ENCODE data around the gene CEACAM5. TPM values are rescaled to one million over a fixed set of nuclear protein-coding genes. Genes with fewer than 3 reads are reported as not detected.

CEACAM5 gene
- polyA plus RNA-seq, 3 donors: not detected

DNA sequence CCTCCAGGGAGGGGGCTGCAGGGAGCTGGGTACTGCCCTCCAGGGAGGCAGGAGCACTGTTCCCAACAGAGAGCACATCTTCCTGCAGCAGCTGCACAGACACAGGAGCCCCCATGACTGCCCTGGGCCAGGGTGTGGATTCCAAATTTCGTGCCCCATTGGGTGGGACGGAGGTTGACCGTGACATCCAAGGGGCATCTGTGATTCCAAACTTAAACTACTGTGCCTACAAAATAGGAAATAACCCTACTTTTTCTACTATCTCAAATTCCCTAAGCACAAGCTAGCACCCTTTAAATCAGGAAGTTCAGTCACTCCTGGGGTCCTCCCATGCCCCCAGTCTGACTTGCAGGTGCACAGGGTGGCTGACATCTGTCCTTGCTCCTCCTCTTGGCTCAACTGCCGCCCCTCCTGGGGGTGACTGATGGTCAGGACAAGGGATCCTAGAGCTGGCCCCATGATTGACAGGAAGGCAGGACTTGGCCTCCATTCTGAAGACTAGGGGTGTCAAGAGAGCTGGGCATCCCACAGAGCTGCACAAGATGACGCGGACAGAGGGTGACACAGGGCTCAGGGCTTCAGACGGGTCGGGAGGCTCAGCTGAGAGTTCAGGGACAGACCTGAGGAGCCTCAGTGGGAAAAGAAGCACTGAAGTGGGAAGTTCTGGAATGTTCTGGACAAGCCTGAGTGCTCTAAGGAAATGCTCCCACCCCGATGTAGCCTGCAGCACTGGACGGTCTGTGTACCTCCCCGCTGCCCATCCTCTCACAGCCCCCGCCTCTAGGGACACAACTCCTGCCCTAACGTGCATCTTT lies 7.8 kb upstream of the CEACAM5 start:
- Mint-ChIP-seq H3K4me3 (peak overlapping the region in 1 of 2 donors; percentile 60), H3K9me3 (peaks cover 0 to 2% (median 0%) of the 10 kb centered on the region in 7 donors), H3K4me1 (peaks cover 13% of the 10 kb centered on the region), H3K36me3 (no peaks in the 10 kb centered on the region), H3K27me3 (ENCODE audit: low read depth in 3 of 3) (peaks cover 27 to 47% (median 33%) of the 10 kb centered on the region in 3 donors), H3K27ac (no peak overlapping the region)
- no peak for DNase-seq
- no peak overlapping the region for H2AFZ ChIP-seq (ENCODE audit: insufficient read depth, low read depth, low read length, poor library complexity, severe bottlenecking)
- no peaks in the 10 kb centered on the region for H3K9me3 ChIP-seq (replicated peaks in 1 of 2; ENCODE audit: control insufficient read depth in 1 of 2, insufficient read depth in 1 of 2, low read length in 2 of 2)
- intact Hi-C loops (cut with micrococcal nuclease): no loop called here
- 87% methylated on average over 10 of the region's 13 CpGs for WGBS (ENCODE audit: insufficient coverage)
- TF ChIP-seq CTCF (IDR thresholded peaks at IDR 0.05): no peak
- H3K4me3 ChIP-seq (replicated peaks in 1 of 3; ENCODE audit: low read depth in 2 of 3, low read length in 3 of 3): no peak overlapping the region
- H3K27ac ChIP-seq (ENCODE audit: low read depth in 1 of 2, low read length in 2 of 2): no peak overlapping the region
- peaks cover 0 to 21% of the 10 kb centered on the region in 2 donors for H3K27me3 ChIP-seq (ENCODE audit: control insufficient read depth in 2 of 2, insufficient read depth in 2 of 2, low read length in 2 of 2)
- no peak overlapping the region for H3K9ac ChIP-seq (ENCODE audit: insufficient read depth, low read length, poor library complexity, severe bottlenecking)
- no peaks in the 10 kb centered on the region for H4K20me1 ChIP-seq (ENCODE audit: insufficient read depth, low read length)
- H3K4me1 ChIP-seq (ENCODE audit: control insufficient read depth in 1 of 2, insufficient read depth in 2 of 2, low read length in 2 of 2): peaks cover 11 to 15% of the 10 kb centered on the region in 2 donors
- no peaks in the 10 kb centered on the region for H3K36me3 ChIP-seq (replicated peaks in 1 of 2; ENCODE audit: control insufficient read depth in 1 of 2, insufficient read depth in 2 of 2, low read length in 2 of 2)
- H3K79me2 ChIP-seq (ENCODE audit: insufficient read depth, low read length): no peaks in the 10 kb centered on the region
- no peak overlapping the region for H3K4me2 ChIP-seq (replicated peaks; ENCODE audit: extremely low read depth, low read length, poor library complexity, severe bottlenecking)

- Mint-ChIP-seq H3K4me1 (peaks cover 13% of the 10 kb centered on the region), H3K4me3 (peak overlapping the region in 1 of 2 donors; percentile 57), H3K36me3 (no peaks in the 10 kb centered on the region), H3K27ac (no peak overlapping the region), H3K27me3 (ENCODE audit: low read depth in 3 of 3) (peaks cover 27 to 51% (median 27%) of the 10 kb centered on the region in 3 donors), H3K9me3 (peaks cover 0 to 2% (median 0%) of the 10 kb centered on the region in 7 donors)
- H3K4me1 ChIP-seq (ENCODE audit: control insufficient read depth in 1 of 2, insufficient read depth in 2 of 2, low read length in 2 of 2): peaks cover 11 to 15% of the 10 kb centered on the region in 2 donors
- H2AFZ ChIP-seq (ENCODE audit: insufficient read depth, low read depth, low read length, poor library complexity, severe bottlenecking): no peak overlapping the region
- WGBS (ENCODE audit: insufficient coverage): 65% methylated on average over 8 of the region's 10 CpGs
- H3K27ac ChIP-seq (ENCODE audit: low read depth in 1 of 2, low read length in 2 of 2): no peak overlapping the region
- no peaks in the 10 kb centered on the region for H3K36me3 ChIP-seq (replicated peaks in 1 of 2; ENCODE audit: control insufficient read depth in 1 of 2, insufficient read depth in 2 of 2, low read length in 2 of 2)
- intact Hi-C loops (cut with micrococcal nuclease): no loop called here
- no peaks in the 10 kb centered on the region for H3K79me2 ChIP-seq (ENCODE audit: insufficient read depth, low read length)
- H3K9ac ChIP-seq (ENCODE audit: insufficient read depth, low read length, poor library complexity, severe bottlenecking): no peak overlapping the region
- H3K4me3 ChIP-seq (replicated peaks in 1 of 3; ENCODE audit: low read depth in 2 of 3, low read length in 3 of 3): no peak overlapping the region
- no peaks in the 10 kb centered on the region for H3K9me3 ChIP-seq (replicated peaks in 1 of 2; ENCODE audit: control insufficient read depth in 1 of 2, insufficient read depth in 1 of 2, low read length in 2 of 2)
- H3K27me3 ChIP-seq (ENCODE audit: control insufficient read depth in 2 of 2, insufficient read depth in 2 of 2, low read length in 2 of 2): peaks cover 0 to 21% of the 10 kb centered on the region in 2 donors
- H4K20me1 ChIP-seq (ENCODE audit: insufficient read depth, low read length): no peaks in the 10 kb centered on the region
- no peak overlapping the region for H3K4me2 ChIP-seq (replicated peaks; ENCODE audit: extremely low read depth, low read length, poor library complexity, severe bottlenecking)
- peak; percentile 33 for TF ChIP-seq CTCF (IDR thresholded peaks at IDR 0.05)
- no peak for DNase-seq
These were observed 6.9 kb upstream of the CEACAM5 start for GRCh38 chr19:41701401-41702075.
